ENCODE data around the gene PRPF6. TPM values are rescaled to one million over a fixed set of nuclear protein-coding genes. Genes with fewer than 3 reads are reported as not detected.

Gene PRPF6
- polyA plus RNA-seq, 3 donors = 29.1 to 47.7 (median 34.5) TPM

GRCh38 chr20:64005394-64005793 is 24.5 kb downstream of the PRPF6 start:
- no peaks in the 10 kb centered on the region for H3K4me1 Mint-ChIP-seq
- peak overlapping the region in 1 of 7 donors; percentile 68 for H3K27ac Mint-ChIP-seq

GRCh38 chr20:64006490-64006889 is 25.6 kb downstream of the PRPF6 start:
- no peak overlapping the region for H2AFZ ChIP-seq (ENCODE audit: insufficient read depth, low read depth, low read length, poor library complexity, severe bottlenecking)
- no peaks in the 10 kb centered on the region for H3K79me2 ChIP-seq (ENCODE audit: insufficient read depth, low read length)
- peaks cover 74 to 98% of the 10 kb centered on the region in 2 donors for H3K36me3 ChIP-seq (replicated peaks in 1 of 2; ENCODE audit: control insufficient read depth in 1 of 2, insufficient read depth in 2 of 2, low read length in 2 of 2)
- Mint-ChIP-seq H3K9me3 (peaks cover 7 to 18% (median 10%) of the 10 kb centered on the region in 7 donors), H3K4me3 (no peak overlapping the region), H3K27ac (no peak overlapping the region), H3K4me1 (no peaks in the 10 kb centered on the region), H3K27me3 (ENCODE audit: low read depth in 3 of 3) (peaks cover 0 to 4% (median 0%) of the 10 kb centered on the region in 3 donors), H3K36me3 (peaks cover 73 to 96% of the 10 kb centered on the region in 2 donors)
- H3K4me3 ChIP-seq (replicated peaks in 1 of 3; ENCODE audit: low read depth in 2 of 3, low read length in 3 of 3) = no peak overlapping the region
- H4K20me1 ChIP-seq (ENCODE audit: insufficient read depth, low read length) = peaks cover 42% of the 10 kb centered on the region
- no peak for DNase-seq
- H3K4me2 ChIP-seq (replicated peaks; ENCODE audit: extremely low read depth, low read length, poor library complexity, severe bottlenecking) = no peak overlapping the region
- H3K9ac ChIP-seq (ENCODE audit: insufficient read depth, low read length, poor library complexity, severe bottlenecking) = no peak overlapping the region
- 95% methylated on average over 10 of the region's 10 CpGs for WGBS (ENCODE audit: insufficient coverage)
- no peak for TF ChIP-seq CTCF (IDR thresholded peaks at IDR 0.05)
- H3K4me1 ChIP-seq (ENCODE audit: control insufficient read depth in 1 of 2, insufficient read depth in 2 of 2, low read length in 2 of 2) = no peaks in the 10 kb centered on the region
- intact Hi-C loops (cut with micrococcal nuclease) = no loop called here
- no peak overlapping the region for H3K27ac ChIP-seq (ENCODE audit: low read depth in 1 of 2, low read length in 2 of 2)
- peaks cover 0 to 7% of the 10 kb centered on the region in 2 donors for H3K9me3 ChIP-seq (replicated peaks in 1 of 2; ENCODE audit: control insufficient read depth in 1 of 2, insufficient read depth in 1 of 2, low read length in 2 of 2)
- H3K27me3 ChIP-seq (ENCODE audit: control insufficient read depth in 2 of 2, insufficient read depth in 2 of 2, low read length in 2 of 2) = no peaks in the 10 kb centered on the region

More at GRCh38 chr20:64005394-64005793, 24.5 kb downstream of the PRPF6 start:
- Histone ChIP-seq H3K4me3 (replicated peaks in 1 of 3; ENCODE audit: low read depth in 2 of 3, low read length in 3 of 3) (no peak overlapping the region), H3K9me3 (replicated peaks in 1 of 2; ENCODE audit: control insufficient read depth in 1 of 2, insufficient read depth in 1 of 2, low read length in 2 of 2) (peaks cover 0 to 7% of the 10 kb centered on the region in 2 donors), H2AFZ (ENCODE audit: insufficient read depth, low read depth, low read length, poor library complexity, severe bottlenecking) (no peak overlapping the region), H3K4me2 (replicated peaks; ENCODE audit: extremely low read depth, low read length, poor library complexity, severe bottlenecking) (no peak overlapping the region), H3K27ac (ENCODE audit: low read depth in 1 of 2, low read length in 2 of 2) (no peak overlapping the region), H3K4me1 (ENCODE audit: control insufficient read depth in 1 of 2, insufficient read depth in 2 of 2, low read length in 2 of 2) (no peaks in the 10 kb centered on the region), H4K20me1 (ENCODE audit: insufficient read depth, low read length) (peaks cover 37% of the 10 kb centered on the region), H3K36me3 (replicated peaks in 1 of 2; ENCODE audit: control insufficient read depth in 1 of 2, insufficient read depth in 2 of 2, low read length in 2 of 2) (peaks cover 73 to 98% of the 10 kb centered on the region in 2 donors), H3K79me2 (ENCODE audit: insufficient read depth, low read length) (no peaks in the 10 kb centered on the region), H3K27me3 (ENCODE audit: control insufficient read depth in 2 of 2, insufficient read depth in 2 of 2, low read length in 2 of 2) (no peaks in the 10 kb centered on the region), H3K9ac (ENCODE audit: insufficient read depth, low read length, poor library complexity, severe bottlenecking) (no peak overlapping the region)
- WGBS (ENCODE audit: insufficient coverage) = 85% methylated on average over 3 of the region's 6 CpGs
- no peak for TF ChIP-seq CTCF (IDR thresholded peaks at IDR 0.05)
- Mint-ChIP-seq H3K9me3 (peaks cover 7 to 15% (median 10%) of the 10 kb centered on the region in 7 donors), H3K36me3 (peaks cover 70 to 96% of the 10 kb centered on the region in 2 donors), H3K4me3 (no peak overlapping the region), H3K27me3 (ENCODE audit: low read depth in 3 of 3) (peaks cover 0 to 4% (median 0%) of the 10 kb centered on the region in 3 donors)
- no peak for DNase-seq
- intact Hi-C loops (cut with micrococcal nuclease) = no loop called here

All from CD14-positive monocyte (primary cell).